OCI-LY7 (cell line): ENCODE measurements around the gene ATP5F1E. TPM values are rescaled to one million over a fixed set of nuclear protein-coding genes. Genes with fewer than 3 reads are reported as not detected.

Source experiments
- BruUV-seq: library from RNA; stranded (reverse); fragments of 400-500 nt; replicated peaks from 2 replicates; lab custom pipeline; 2021; lab: Mats Ljungman, UMichigan
- CTCF ChIA-PET: fragments of 300-600 bp; sonication (Branson Sonifier 250); formaldehyde crosslinking; loops from one replicate; lab custom pipeline; 2022; ENCODE audit warnings: antibody characterized with exemption; ENCODE audit not compliant: unreplicated experiment; lab: Charles Lee
- POLR2A ChIA-PET: fragments of 300-600 bp; sonication (Branson Sonifier 250); formaldehyde crosslinking; loops from one replicate; lab custom pipeline; 2022; ENCODE audit warnings: antibody characterized with exemption; lab: Charles Lee
- DNase-seq: peaks from one replicate; pipeline ENCODE4 v3.0.0-alpha.2; 2015; ENCODE audit warnings: low spot score
- H2AFZ ChIP-seq: fragments of 200-600 bp; sonication (generic), shearing (Covaris generic); 2 replicates; pipeline ENCODE4 v1.6.1; 2014; ENCODE audit warnings: mild to moderate bottlenecking, antibody characterized with exemption, low read length, moderate library complexity
- H3K27ac ChIP-seq: fragments of 200-600 bp; sonication (generic); 2 replicates; pipeline ENCODE4 v1.5.1; 2014; ENCODE audit warnings: mixed run types, low read depth, mild to moderate bottlenecking, moderate library complexity, low read length, inconsistent platforms; ENCODE audit not compliant: poor library complexity, severe bottlenecking
- H3K36me3 ChIP-seq: fragments of 200-600 bp; sonication (generic); 2 replicates; pipeline ENCODE4 v1.6.1; 2014; ENCODE audit warnings: mild to moderate bottlenecking, antibody characterized with exemption, low read length, moderate library complexity, mixed read lengths; ENCODE audit not compliant: insufficient read depth
- H3K4me1 ChIP-seq: fragments of 200-600 bp; sonication (generic); 2 replicates; pipeline ENCODE4 v1.5.1; 2014; ENCODE audit warnings: mild to moderate bottlenecking, low read length; ENCODE audit not compliant: insufficient read depth, poor library complexity, severe bottlenecking
- H3K4me2 ChIP-seq: fragments of 200-600 bp; sonication (generic); 2 replicates; pipeline ENCODE4 v1.6.1; 2014; ENCODE audit warnings: mild to moderate bottlenecking, low read length
- H3K4me3 ChIP-seq: fragments of 200-600 bp; sonication (generic); 2 replicates; pipeline ENCODE4 v1.5.1; 2014; ENCODE audit warnings: mild to moderate bottlenecking, low read depth, low read length; ENCODE audit not compliant: poor library complexity, severe bottlenecking
- H3K79me2 ChIP-seq: fragments of 200-600 bp; sonication (generic); 2 replicates; pipeline ENCODE4 v1.6.1; 2016; ENCODE audit warnings: low read depth, mild to moderate bottlenecking, low read length, moderate library complexity, mixed read lengths; ENCODE audit not compliant: insufficient read depth
- H3K9me2 ChIP-seq: fragments of 200-600 bp; sonication (generic); 2 replicates; pipeline ENCODE4 v1.6.1; 2016; ENCODE audit warnings: mild to moderate bottlenecking, low read length, mixed read lengths; ENCODE audit not compliant: insufficient read depth
- H3K9me3 ChIP-seq: fragments of 200-600 bp; sonication (generic); 2 replicates; pipeline ENCODE4 v1.6.1; 2014; ENCODE audit warnings: mild to moderate bottlenecking, mixed run types, low read length, mixed read lengths
- H4K20me1 ChIP-seq: fragments of 200-600 bp; sonication (generic); 2 replicates; pipeline ENCODE4 v1.6.1; 2014; ENCODE audit warnings: mild to moderate bottlenecking, antibody characterized with exemption, low read length, moderate library complexity, mixed read lengths; ENCODE audit not compliant: insufficient read depth
- EZH2phosphoT487 ChIP-seq: fragments of 200-600 bp; sonication (generic); IDR thresholded peaks from 2 replicates; pipeline ENCODE4 v1.6.1; 2018; ENCODE audit warnings: low read depth, borderline replicate concordance, mild to moderate bottlenecking, mixed run types, antibody characterized with exemption, low read length, moderate library complexity, mixed read lengths
- intact Hi-C: fragments of 100-400 bp; cut with micrococcal nuclease; formaldehyde crosslinking; loops from one replicate; pipeline ENCODE4 v1.10.0; 2022; ENCODE audit not compliant: unreplicated experiment
- total RNA-seq, 2 experiments: library from RNA; depleted of rRNA in 1 of 2; stranded (reverse); fragments of >200 nt in 1 of 2; shearing (Covaris generic) in 1 of 2; gene quantifications; 2 replicates each; pipeline ENCODE4 v1.2.3, GENCODE V29; 2014 to 2022
- TF ChIP-seq, protein P1 (sequence below): fragments of 200-600 bp; sonication (generic); conservative IDR thresholded peaks from 2 replicates; pipeline ENCODE4 v1.5.1; 2014; ENCODE audit warnings: mild to moderate bottlenecking, antibody characterized with exemption, low read length, moderate library complexity, mixed read lengths

The ATP5F1E gene
- total RNA-seq, 2 experiments from 2014 or later = 42.4 to 67.2 TPM

DNA sequence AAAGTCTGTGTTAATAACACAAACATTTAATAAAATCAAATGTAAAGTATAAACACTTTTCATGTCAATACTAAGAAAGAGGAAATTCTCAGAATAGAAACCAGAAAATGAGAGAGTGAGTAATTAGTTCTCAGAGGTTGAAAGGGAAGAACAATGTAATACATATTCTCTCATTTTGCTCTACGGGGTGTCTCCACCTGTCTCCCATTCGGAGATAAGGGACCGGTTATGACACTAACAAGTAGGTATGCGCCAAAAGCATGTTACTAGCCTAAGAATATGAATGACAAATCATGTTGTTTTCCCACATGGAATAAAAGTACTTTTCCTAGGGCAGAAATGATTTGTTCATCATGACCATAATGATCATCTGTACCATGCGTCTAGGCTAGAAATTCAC, 46.1 kb upstream of the ATP5F1E start:
- Histone ChIP-seq H3K36me3 (no peaks in the 10 kb centered on the region), H3K4me2 (no peak overlapping the region), H3K4me3 (no peak overlapping the region), H3K4me1 (no peaks in the 10 kb centered on the region), H3K27ac (no peak overlapping the region), H3K79me2 (no peaks in the 10 kb centered on the region), H2AFZ (no peak overlapping the region), H3K9me3 (no peaks in the 10 kb centered on the region), H4K20me1 (no peaks in the 10 kb centered on the region), H3K9me2 (no peaks in the 10 kb centered on the region)
- CTCF ChIA-PET = no interaction called here
- TF ChIP-seq, protein P1, sequence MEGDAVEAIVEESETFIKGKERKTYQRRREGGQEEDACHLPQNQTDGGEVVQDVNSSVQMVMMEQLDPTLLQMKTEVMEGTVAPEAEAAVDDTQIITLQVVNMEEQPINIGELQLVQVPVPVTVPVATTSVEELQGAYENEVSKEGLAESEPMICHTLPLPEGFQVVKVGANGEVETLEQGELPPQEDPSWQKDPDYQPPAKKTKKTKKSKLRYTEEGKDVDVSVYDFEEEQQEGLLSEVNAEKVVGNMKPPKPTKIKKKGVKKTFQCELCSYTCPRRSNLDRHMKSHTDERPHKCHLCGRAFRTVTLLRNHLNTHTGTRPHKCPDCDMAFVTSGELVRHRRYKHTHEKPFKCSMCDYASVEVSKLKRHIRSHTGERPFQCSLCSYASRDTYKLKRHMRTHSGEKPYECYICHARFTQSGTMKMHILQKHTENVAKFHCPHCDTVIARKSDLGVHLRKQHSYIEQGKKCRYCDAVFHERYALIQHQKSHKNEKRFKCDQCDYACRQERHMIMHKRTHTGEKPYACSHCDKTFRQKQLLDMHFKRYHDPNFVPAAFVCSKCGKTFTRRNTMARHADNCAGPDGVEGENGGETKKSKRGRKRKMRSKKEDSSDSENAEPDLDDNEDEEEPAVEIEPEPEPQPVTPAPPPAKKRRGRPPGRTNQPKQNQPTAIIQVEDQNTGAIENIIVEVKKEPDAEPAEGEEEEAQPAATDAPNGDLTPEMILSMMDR = no peak
- TF ChIP-seq EZH2phosphoT487 = no peak
- POLR2A ChIA-PET = no interaction called here
- no TSS peak for BruUV-seq
- DNase-seq = no peak
- intact Hi-C loops = no loop called here

DNA sequence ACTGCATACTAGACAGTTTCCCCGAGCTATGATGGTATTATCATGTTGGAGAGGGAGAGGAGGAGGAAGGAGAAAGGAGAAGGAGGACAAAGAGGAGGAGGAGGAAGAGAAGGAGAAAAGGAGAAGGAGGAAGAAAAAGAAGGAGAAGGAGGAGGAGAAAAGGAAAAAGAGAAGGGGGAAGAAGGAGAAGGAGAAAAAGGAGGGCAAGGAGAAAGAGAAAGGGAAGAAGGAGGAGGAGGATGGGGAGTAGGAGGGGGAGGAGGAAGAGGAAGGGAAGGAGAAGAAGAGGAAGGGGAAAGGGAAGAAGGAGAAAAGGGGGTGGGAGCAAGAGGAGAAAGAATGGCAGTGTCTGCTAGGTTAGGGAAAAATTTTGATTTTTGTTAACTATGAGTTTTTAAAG, 45.6 kb upstream of the ATP5F1E start:
- Histone ChIP-seq H3K36me3 (no peaks in the 10 kb centered on the region), H3K9me3 (no peaks in the 10 kb centered on the region), H3K4me3 (no peak overlapping the region), H3K9me2 (no peaks in the 10 kb centered on the region), H3K27ac (no peak overlapping the region), H2AFZ (no peak overlapping the region), H3K79me2 (no peaks in the 10 kb centered on the region), H3K4me1 (no peaks in the 10 kb centered on the region), H3K4me2 (no peak overlapping the region), H4K20me1 (no peaks in the 10 kb centered on the region)
- ChIA-PET CTCF (no interaction called here), POLR2A (interaction anchor here (0.7 kb wide), 1 partner anchor 503 kb away, joined by 4 read pairs; no protein-coding TSS in a partner anchor)
- intact Hi-C loops = no loop called here
- TF ChIP-seq EZH2phosphoT487 = no peak
- TF ChIP-seq, protein P1 = no peak
- no peak for DNase-seq
- no TSS peak for BruUV-seq

DNA sequence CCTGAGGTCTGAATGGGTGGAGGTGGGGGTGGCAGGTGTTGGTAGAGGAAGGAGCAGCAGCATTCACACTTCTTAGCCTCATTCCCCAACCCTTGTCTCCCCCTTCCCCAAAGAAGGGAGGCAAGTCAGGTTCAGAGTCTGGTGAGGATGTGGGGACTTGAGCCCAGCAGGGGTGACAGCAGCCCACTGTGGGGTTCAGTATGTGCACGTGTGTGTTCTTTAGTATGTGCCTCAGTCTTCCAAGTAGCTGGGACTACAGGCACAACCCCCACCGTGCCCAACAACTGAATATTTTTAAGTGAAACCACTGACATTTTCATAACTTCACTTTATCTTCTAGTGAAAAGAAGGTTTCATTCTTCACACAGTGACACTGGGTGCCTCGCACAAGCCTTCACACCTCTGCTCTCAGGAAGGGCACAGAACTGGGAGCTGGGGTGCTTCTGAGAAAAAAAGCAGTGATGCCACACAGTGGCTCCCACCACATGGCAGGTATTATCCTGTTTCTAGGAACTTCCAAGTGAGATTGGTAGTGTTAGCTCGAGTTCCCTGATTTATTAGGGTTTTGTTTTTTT, 43.9 kb upstream of the ATP5F1E start:
- no TSS peak for BruUV-seq
- Histone ChIP-seq H3K4me1 (no peaks in the 10 kb centered on the region), H3K79me2 (no peaks in the 10 kb centered on the region), H2AFZ (no peak overlapping the region), H3K9me3 (no peaks in the 10 kb centered on the region), H4K20me1 (no peaks in the 10 kb centered on the region), H3K27ac (no peak overlapping the region), H3K9me2 (no peaks in the 10 kb centered on the region), H3K4me2 (no peak overlapping the region), H3K4me3 (no peak overlapping the region), H3K36me3 (no peaks in the 10 kb centered on the region)
- ChIA-PET POLR2A (no interaction called here), CTCF (no interaction called here)
- TF ChIP-seq, protein P1 = no peak
- TF ChIP-seq EZH2phosphoT487 = no peak
- no peak for DNase-seq
- intact Hi-C loops = no loop called here
